Sigmoid colon (tissue), 7 donors: ENCODE measurements around the gene OLFML2B. TPM values are rescaled to one million over a fixed set of nuclear protein-coding genes. Genes with fewer than 3 reads are reported as not detected.

ENCODE experiments used
- DNase-seq: peaks from one replicate; pipeline ENCODE4 v3.0.0-alpha.2; 2019
- H3K27ac ChIP-seq, 4 donors: fragments of 200-600 bp; sonication (generic); one replicate each; pipeline ENCODE4 v1.5.1; 2016 to 2019; ENCODE audit warnings: mild to moderate bottlenecking in 1 of 4
- H3K27me3 ChIP-seq, 3 donors: fragments of 200-600 bp; sonication (generic); one replicate each; pipeline ENCODE4 v1.5.1; 2019; ENCODE audit warnings: mild to moderate bottlenecking in 1 of 3
- H3K36me3 ChIP-seq, 4 donors: fragments of 200-600 bp; sonication (generic); one replicate each; pipeline ENCODE4 v1.5.1; 2016 to 2019
- H3K4me1 ChIP-seq, 4 donors: fragments of 200-600 bp; sonication (generic); one replicate each; pipeline ENCODE4 v1.5.1; 2017 to 2019
- H3K4me3 ChIP-seq, 4 donors: fragments of 200-600 bp; sonication (generic); one replicate each; pipeline ENCODE4 v1.5.1; 2017 to 2019; ENCODE audit warnings: mild to moderate bottlenecking in 2 of 4, moderate library complexity in 1 of 4
- H3K9me3 ChIP-seq, 4 donors: fragments of 200-600 bp in 3 of 4; sonication (generic) in 3 of 4; one replicate each; pipeline versions ENCODE4 v1.5.1 to v1.6.1; 2013 to 2019
- EP300 ChIP-seq, 4 donors: sonication (generic); formaldehyde crosslinking; IDR thresholded peaks; one replicate each; pipeline ENCODE4 v1.6.1; 2017; ENCODE audit warnings: antibody characterized with exemption in 4 of 4
- POLR2A ChIP-seq, 2 donors: fragments of 450-650 bp; IDR thresholded peaks; one replicate each; pipeline ENCODE4 v1.6.1; 2016; ENCODE audit warnings: antibody characterized with exemption in 2 of 2, mild to moderate bottlenecking in 2 of 2, moderate library complexity in 2 of 2
- POLR2AphosphoS5 ChIP-seq, 4 donors: sonication (generic); formaldehyde crosslinking; IDR thresholded peaks; one replicate each; pipeline ENCODE4 v1.6.1; 2017; ENCODE audit warnings: antibody characterized with exemption in 4 of 4
- WGBS, 2 donors: extraction: QIAGEN DNeasy Blood & Tissue Kit; methylation state at CpG; one replicate each; pipeline ENCODE4 v1.1.7; 2013; 5-methylcytosine and 5-hydroxymethylcytosine counted together
- intact Hi-C: fragments of 100-400 bp; cut with DNase I; formaldehyde crosslinking; loops from one replicate; pipeline ENCODE4 v1.15.1; 2023
- polyA plus RNA-seq, 3 donors: library from polyadenylated mRNA; stranded (reverse); fragments of 200-250 nt; gene quantifications; one replicate each; pipeline ENCODE4 v1.2.3, GENCODE V29; 2013
- total RNA-seq, 4 donors: library from RNA; depleted of rRNA; stranded (reverse); fragments of >200 nt; gene quantifications; one replicate each; pipeline ENCODE4 v1.1.0, GENCODE V29; 2016
- TF ChIP-seq, protein P1 (sequence below), 4 experiments: fragments of 450-650 bp in 3 of 4; fragments of 200-600 bp in 1 of 4; IDR thresholded peaks; one replicate each; pipeline ENCODE4 v1.5.1; 2016 to 2019; ENCODE audit warnings: antibody characterized with exemption in 4 of 4, mild to moderate bottlenecking in 3 of 4, moderate library complexity in 2 of 4
- donor health status: healthy with polysubstance abuse.
- donor health status: Bipolar disorder and iron deficiency.
- donor health status: healthy.

The OLFML2B gene
- total and polyA plus RNA-seq, 7 donors, result 1.2 to 27.4 (median 14.3) TPM

DNA sequence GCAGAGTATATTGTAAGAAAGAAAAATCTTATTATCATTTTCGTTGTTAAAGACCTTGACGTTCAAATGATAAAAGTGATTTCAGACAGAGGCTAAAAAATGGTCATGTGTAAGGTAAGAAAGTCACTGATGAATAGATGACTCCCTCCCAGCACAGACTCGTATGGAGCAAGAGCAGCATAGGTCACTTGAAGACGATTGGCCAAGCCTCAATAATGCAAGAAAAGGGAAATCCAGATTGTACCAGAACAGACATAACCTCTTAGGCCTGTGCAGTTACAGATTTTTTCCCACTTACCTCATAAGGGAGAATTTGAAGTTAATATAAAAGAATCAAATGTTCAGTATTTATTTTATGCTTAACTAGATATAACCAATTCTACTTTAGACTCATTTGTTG, 16.3 kb upstream of the OLFML2B start:
- intact Hi-C loops, result no loop called here
- no peak overlapping the region for H3K4me3 ChIP-seq
- DNase-seq, result no peak
- 76 to 79% methylated on average over 4 of the region's 4 CpGs for WGBS, 2 donors
- TF ChIP-seq, protein P1, sequence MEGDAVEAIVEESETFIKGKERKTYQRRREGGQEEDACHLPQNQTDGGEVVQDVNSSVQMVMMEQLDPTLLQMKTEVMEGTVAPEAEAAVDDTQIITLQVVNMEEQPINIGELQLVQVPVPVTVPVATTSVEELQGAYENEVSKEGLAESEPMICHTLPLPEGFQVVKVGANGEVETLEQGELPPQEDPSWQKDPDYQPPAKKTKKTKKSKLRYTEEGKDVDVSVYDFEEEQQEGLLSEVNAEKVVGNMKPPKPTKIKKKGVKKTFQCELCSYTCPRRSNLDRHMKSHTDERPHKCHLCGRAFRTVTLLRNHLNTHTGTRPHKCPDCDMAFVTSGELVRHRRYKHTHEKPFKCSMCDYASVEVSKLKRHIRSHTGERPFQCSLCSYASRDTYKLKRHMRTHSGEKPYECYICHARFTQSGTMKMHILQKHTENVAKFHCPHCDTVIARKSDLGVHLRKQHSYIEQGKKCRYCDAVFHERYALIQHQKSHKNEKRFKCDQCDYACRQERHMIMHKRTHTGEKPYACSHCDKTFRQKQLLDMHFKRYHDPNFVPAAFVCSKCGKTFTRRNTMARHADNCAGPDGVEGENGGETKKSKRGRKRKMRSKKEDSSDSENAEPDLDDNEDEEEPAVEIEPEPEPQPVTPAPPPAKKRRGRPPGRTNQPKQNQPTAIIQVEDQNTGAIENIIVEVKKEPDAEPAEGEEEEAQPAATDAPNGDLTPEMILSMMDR (IDR thresholded peaks at IDR 0.05), result no peak
- TF ChIP-seq POLR2AphosphoS5 (IDR thresholded peaks at IDR 0.05) (no peak), EP300 (IDR thresholded peaks at IDR 0.05) (no peak), POLR2A (IDR thresholded peaks at IDR 0.05) (no peak)
- no peaks in the 10 kb centered on the region for H3K27me3 ChIP-seq
- H3K27ac ChIP-seq, result no peak overlapping the region
- H3K36me3 ChIP-seq, result no peaks in the 10 kb centered on the region
- H3K9me3 ChIP-seq, result no peaks in the 10 kb centered on the region
- peaks cover 0 to 9% (median 0%) of the 10 kb centered on the region in 4 donors for H3K4me1 ChIP-seq

DNA sequence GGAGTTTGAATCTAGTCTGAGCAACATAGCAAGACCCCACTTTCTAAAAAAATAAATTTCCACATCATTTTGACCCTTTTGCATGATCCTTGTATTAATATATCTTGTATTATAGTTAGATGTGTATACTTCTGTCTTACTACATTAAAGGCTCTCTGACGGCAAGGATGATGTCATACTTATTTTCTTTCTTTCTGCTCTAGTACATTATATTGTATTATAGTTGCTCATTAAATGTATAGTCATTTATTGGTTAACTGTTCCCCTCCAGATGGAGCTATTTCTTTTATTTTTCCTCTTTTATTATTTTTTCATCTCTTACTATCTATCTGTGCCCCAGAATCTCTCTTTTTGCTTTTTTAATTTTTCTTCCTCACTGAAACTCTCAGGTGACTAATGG, 15.0 kb upstream of the OLFML2B start:
- Histone ChIP-seq H3K4me3 (no peak overlapping the region), H3K27me3 (no peaks in the 10 kb centered on the region), H3K36me3 (no peaks in the 10 kb centered on the region), H3K9me3 (no peaks in the 10 kb centered on the region), H3K27ac (no peak overlapping the region), H3K4me1 (peaks cover 0 to 9% (median 0%) of the 10 kb centered on the region in 4 donors)
- TF ChIP-seq, protein P1 (IDR thresholded peaks at IDR 0.05), result no peak
- TF ChIP-seq POLR2A (IDR thresholded peaks at IDR 0.05), result no peak
- no peak for TF ChIP-seq POLR2AphosphoS5 (IDR thresholded peaks at IDR 0.05)
- intact Hi-C loops, result loop anchor here (10.0 kb wide), 1 partner anchor 554 kb away; no protein-coding TSS in a partner anchor
- no peak for DNase-seq
- WGBS, 2 donors, result 67 to 79% methylated on average over 1 of the region's 1 CpG

DNA sequence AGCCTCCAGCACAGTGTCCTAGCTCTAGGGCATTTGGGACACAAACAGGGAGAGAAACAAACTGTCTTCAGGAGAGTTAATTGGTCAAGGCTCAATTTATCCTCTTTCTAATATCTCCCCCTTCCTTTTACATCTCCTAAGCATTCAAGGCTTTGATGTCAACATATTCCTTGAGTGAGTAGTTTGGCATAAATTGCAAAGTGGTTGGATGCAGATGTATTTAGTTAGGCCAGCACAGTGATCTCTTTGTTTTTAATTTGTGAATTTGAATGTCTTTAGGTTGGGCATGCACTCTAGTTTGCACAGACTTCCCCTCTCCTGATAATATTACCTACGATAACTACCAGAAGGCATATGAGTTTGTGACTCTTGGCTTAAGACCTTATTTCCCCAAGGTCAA, 12.5 kb upstream of the OLFML2B start:
- no peak overlapping the region for H3K27ac ChIP-seq
- H3K4me3 ChIP-seq, result no peak overlapping the region
- no peaks in the 10 kb centered on the region for H3K9me3 ChIP-seq
- no peaks in the 10 kb centered on the region for H3K36me3 ChIP-seq
- WGBS, 2 donors, result 96 to 98% methylated on average over 1 of the region's 1 CpG
- H3K27me3 ChIP-seq, result no peaks in the 10 kb centered on the region
- DNase-seq, result no peak
- intact Hi-C loops, result loop anchor here (2.0 to 10.0 kb wide), 2 partner anchors 243 to 551 kb away; no protein-coding TSS in a partner anchor
- H3K4me1 ChIP-seq, result peaks cover 0 to 9% (median 0%) of the 10 kb centered on the region in 4 donors
- TF ChIP-seq POLR2AphosphoS5 (IDR thresholded peaks at IDR 0.05) (no peak), POLR2A (IDR thresholded peaks at IDR 0.05) (no peak)
- TF ChIP-seq, protein P1 (IDR thresholded peaks at IDR 0.05), result no peak

DNA sequence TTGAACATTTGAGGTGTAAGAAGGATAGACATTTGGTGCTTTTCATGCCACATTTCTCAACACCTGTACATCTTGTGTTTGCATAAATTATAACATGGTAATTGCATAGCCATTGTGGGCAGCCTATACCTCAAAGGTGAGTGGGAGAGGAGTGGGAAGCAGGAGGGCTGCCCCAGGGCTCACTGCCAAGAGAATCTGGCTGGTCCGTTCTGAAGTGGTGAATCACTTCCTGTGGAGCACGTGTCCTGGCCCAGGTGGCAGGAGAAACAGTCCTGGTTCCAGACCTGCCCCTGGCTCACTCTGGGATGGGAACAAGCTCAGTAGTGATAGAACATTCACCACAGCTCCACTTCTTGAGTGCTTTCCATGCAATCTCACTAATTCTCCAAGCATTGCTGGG, 11.6 kb upstream of the OLFML2B start:
- TF ChIP-seq, protein P1 (IDR thresholded peaks at IDR 0.05), result no peak
- TF ChIP-seq POLR2A (IDR thresholded peaks at IDR 0.05) (no peak), EP300 (IDR thresholded peaks at IDR 0.05) (no peak), POLR2AphosphoS5 (IDR thresholded peaks at IDR 0.05) (no peak)
- H3K27me3 ChIP-seq, result no peaks in the 10 kb centered on the region
- H3K36me3 ChIP-seq, result no peaks in the 10 kb centered on the region
- H3K4me3 ChIP-seq, result no peak overlapping the region
- H3K27ac ChIP-seq, result no peak overlapping the region
- no peak for DNase-seq
- WGBS, 2 donors, result 10 to 18% methylated on average over 2 of the region's 2 CpGs
- intact Hi-C loops, result loop anchor here (10.0 kb wide), 1 partner anchor 550 kb away; no protein-coding TSS in a partner anchor
- no peaks in the 10 kb centered on the region for H3K9me3 ChIP-seq
- peaks cover 0 to 9% (median 0%) of the 10 kb centered on the region in 4 donors for H3K4me1 ChIP-seq

DNA sequence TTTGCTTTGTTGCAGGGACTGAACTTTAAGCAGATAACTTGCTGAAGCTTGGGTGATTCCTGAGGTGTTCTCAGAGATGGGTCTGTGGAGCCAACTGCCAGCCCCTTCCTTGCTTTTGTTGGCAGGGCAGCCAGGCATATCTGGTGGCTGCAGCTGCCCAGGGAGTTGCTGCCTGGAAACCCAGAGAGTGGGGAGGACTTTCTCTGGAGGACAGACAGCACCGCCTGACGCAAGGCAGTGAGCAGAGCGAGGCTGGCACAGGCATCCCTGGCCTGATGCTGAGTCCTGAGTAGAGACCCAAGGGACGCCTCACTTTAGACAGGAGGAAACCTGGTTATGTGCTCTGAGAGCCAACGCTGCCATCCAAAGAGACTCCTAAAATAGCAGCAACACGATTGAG, 9.8 kb upstream of the OLFML2B start:
- H3K36me3 ChIP-seq, result no peaks in the 10 kb centered on the region
- TF ChIP-seq POLR2A (IDR thresholded peaks at IDR 0.05) (no peak), POLR2AphosphoS5 (IDR thresholded peaks at IDR 0.05) (peak in 1 of 4 donors; percentile 4), EP300 (IDR thresholded peaks at IDR 0.05) (no peak)
- TF ChIP-seq, protein P1 (IDR thresholded peaks at IDR 0.05), result no peak
- H3K27me3 ChIP-seq, result no peaks in the 10 kb centered on the region
- H3K27ac ChIP-seq, result peak overlapping the region in 3 of 4 donors; percentile 53 to 61 (median 54)
- intact Hi-C loops, result loop anchor here (10.0 kb wide), 1 partner anchor 549 kb away; no protein-coding TSS in a partner anchor
- H3K4me1 ChIP-seq, result peaks cover 0 to 16% (median 5%) of the 10 kb centered on the region in 4 donors
- peak; percentile 85 for DNase-seq
- H3K9me3 ChIP-seq, result no peaks in the 10 kb centered on the region
- H3K4me3 ChIP-seq, result no peak overlapping the region
- WGBS, 2 donors, result 66 to 84% methylated on average over 6 of the region's 6 CpGs
